HG03066 (cell line): ENCODE results near the gene PKMYT1.
A peak's percentile ranks its signal among the peaks of the same experiment; 100 is the strongest.

Experiments used
- ATAC-seq: cut with Tn5 transposase; IDR thresholded peaks from one replicate; pipeline ENCODE4 v1.9.1; 2021; ENCODE audit warnings: low read depth; ENCODE audit not compliant: unreplicated experiment

The PKMYT1 gene

DNA sequence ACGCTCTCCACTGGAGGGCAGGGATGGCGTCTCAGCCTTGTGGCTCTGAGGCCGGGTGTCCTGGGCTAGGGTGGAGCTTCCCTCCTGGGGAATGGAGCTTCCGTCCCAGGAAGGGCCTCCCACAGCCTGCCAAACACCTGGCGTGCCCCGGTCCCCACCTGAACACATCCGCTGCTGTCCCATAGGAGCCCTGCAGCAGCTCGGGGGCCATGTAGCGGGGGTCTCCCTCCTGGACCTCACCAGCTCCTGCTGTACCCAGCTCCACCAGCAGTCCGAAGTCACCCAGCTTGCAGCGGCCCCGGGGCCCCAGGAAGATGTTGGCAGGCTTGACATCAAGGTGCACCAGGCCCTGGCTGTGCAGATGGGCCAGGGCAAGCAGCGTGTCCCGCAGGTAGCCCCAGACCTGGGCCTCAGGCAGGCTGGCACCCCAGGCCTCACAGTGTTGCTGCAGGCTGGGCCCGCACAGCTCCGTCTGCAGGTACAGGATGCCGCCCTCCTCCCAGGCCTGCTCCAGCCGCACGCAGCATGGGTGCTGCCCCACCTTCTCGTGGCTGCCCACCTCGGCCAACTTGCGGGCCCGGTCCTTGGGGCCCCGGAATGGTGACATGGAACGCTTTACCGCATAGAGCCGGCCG is 5.0 kb downstream of the PKMYT1 start:
- ATAC-seq, result no peak

- ATAC-seq, result no peak
Observed at GRCh38 chr16:2974319-2975056, 5.8 kb downstream of the PKMYT1 start.

- no peak for ATAC-seq
Observed at GRCh38 chr16:2973605-2974318, 6.5 kb downstream of the PKMYT1 start.

- no peak for ATAC-seq
Observed at GRCh38 chr16:2973093-2973492, 7.2 kb downstream of the PKMYT1 start.

GRCh38 chr16:2971985-2972784 is 8.1 kb downstream of the PKMYT1 start:
- ATAC-seq, result no peak

GRCh38 chr16:2971134-2971984 is 8.9 kb downstream of the PKMYT1 start:
- no peak for ATAC-seq

DNA sequence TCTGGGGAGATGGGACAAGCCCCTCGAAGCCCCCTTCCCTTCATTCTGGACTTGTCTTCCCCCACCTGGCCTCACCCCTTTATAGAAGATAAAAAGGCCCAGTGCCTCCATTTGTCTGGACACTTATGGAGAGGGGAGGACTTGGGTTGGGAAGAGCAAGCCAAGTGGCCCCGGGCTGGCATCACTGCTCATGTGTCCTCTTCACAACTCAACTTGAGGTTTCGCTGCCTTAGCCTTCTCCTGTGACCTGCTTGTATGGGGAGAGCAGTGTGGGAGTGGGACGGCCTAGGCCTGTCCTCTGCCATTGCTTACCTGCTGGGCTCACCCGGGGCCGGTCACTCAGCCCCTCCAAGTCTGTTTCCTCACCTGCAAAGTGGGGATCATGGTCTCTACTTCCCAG is 9.7 kb downstream of the PKMYT1 start:
- no peak for ATAC-seq

DNA sequence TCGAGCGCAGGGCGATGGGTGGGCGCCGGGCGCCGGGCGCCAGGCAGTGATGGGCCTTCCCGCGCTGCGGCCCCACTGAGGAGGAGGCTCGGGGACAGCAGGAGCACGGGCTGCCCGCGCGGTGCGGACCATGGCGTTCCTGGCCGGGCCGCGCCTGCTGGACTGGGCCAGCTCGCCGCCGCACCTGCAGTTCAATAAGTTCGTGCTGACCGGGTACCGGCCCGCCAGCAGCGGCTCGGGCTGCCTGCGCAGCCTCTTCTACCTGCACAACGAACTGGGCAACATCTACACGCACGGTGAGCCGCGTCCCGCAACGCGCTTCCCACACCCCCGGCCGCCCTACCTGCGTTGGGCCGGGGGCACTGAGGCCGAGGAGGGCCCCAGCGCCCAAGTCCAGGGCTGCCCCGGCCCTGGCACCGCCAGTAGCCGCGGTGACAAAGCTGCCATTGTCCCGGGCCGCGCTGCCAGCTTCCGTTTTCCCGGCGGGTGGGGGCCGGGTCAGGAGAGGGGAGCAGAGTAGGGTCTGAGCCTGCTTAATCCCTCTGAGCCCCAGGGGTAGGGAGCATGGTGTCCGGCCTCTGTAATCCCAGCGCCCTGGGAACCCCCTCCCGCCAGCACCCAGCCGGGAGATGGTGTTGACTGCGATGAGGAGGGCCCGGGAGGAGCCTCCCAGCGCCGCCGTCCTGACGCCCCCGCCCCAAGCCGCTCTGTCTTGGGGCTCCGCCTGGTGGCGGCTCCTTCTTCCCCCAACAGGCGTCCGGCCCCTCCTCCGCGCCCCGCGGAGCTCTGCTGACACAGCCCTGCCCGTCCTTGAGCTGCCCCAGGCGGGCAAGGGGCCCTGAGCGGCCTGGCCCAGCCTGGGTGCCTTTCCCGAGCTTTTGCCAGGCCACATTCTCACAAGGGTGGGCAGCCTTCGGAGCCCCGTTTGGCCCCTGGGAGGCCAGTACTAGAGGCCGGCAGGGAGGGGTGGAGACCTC is 10.4 kb downstream of the PKMYT1 start:
- ATAC-seq, result no peak

- ATAC-seq, result peak; percentile 76
Observed at GRCh38 chr16:2968738-2969544, 11.3 kb downstream of the PKMYT1 start, which contains the start of gene PAQR4. TSS of gene PAQR4 (plus strand) at chr16:2969348. CDS start at chr16:2969675, 327 bp downstream.

- ATAC-seq, result no peak
Observed at GRCh38 chr16:2968368-2968737, 11.9 kb downstream of the PKMYT1 start.

DNA sequence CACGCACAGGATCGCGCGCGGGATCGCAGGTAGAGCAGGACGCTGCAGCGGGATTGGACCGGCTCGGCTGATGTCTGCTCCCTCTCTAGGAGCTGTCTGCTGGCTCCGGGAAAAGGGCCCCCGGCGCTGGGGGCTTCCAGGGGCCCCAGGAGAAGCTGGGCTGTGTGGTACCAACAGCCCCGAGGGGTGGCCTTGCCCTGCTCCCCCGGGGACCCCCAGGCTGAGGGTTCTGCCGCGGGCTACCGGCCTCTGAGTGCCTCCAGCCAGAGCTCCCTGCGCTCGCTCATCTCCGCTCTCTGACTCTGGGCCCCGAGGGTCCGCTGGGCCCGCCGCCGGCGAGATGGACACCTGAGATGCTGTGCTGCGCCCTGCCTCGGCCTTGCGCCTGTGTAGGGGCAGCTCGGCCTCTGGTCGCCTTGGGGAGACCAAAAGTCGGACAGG is 12.5 kb downstream of the PKMYT1 start:
- ATAC-seq, result no peak

DNA sequence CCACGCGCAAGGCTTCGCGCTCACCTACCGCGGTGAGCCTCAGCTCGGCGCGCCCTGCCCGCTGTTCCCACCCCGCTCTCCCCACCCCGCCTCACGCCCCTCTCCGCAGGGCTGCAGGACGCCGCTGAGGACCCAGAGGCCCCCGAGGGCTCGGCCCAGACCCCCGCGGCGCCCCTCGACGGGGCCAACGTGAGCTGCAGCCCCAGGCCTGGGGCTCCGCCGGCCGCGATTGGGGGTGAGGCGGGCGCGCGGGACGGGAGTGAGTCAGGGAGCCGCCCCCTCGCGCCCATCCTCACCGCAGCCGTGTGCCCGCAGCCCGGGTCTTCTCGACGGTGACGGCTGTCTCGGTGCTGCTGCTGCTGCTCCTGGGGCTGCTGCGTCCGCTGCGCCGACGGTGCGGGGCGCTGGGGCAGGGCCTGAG is 13.0 kb downstream of the PKMYT1 start:
- no peak for ATAC-seq

GRCh38 chr16:2966808-2967191 is 13.4 kb downstream of the PKMYT1 start:
- no peak for ATAC-seq

GRCh38 chr16:2966043-2966807 is 14.0 kb downstream of the PKMYT1 start:
- no peak for ATAC-seq

- no peak for ATAC-seq
Observed at GRCh38 chr16:2964475-2965336, 15.5 kb downstream of the PKMYT1 start.
